MCF 10A (cell line): ENCODE results near the gene MAGOH. TPM values are rescaled to one million over a fixed set of nuclear protein-coding genes. Genes with fewer than 3 reads are reported as not detected.

Experiments
- BruUV-seq: library from RNA; stranded (reverse); fragments of 400-500 nt; replicated peaks from 2 replicates; lab custom pipeline; 2021; lab: Mats Ljungman, UMichigan
- CTCF ChIA-PET: fragments of 300-600 bp; sonication (Branson Sonifier 250); formaldehyde crosslinking; extraction: SDS; loops from one replicate; lab custom pipeline; 2021; ENCODE audit warnings: antibody characterized with exemption, inconsistent platforms; lab: Yijun Ruan, JAX
- POLR2A ChIA-PET: fragments of 300-600, 350-650 bp; sonication (Branson Sonifier 250); formaldehyde crosslinking; extraction: SDS; loops from one replicate; lab custom pipeline; 2020; ENCODE audit warnings: antibody characterized with exemption, inconsistent platforms; lab: Yijun Ruan, JAX
- DNase-seq: peaks from one replicate; pipeline ENCODE4 v3.0.0-alpha.2; 2018; ENCODE audit not compliant: unreplicated experiment
- H3K27ac Mint-ChIP-seq: one replicate; pipeline ENCODE4 v1.8.0; 2022; ENCODE audit warnings: mild to moderate bottlenecking, low read depth, mixed read lengths; ENCODE audit not compliant: unreplicated experiment
- H3K27me3 Mint-ChIP-seq: one replicate; pipeline ENCODE4 v1.8.0; 2022; ENCODE audit warnings: mixed read lengths; ENCODE audit not compliant: insufficient read depth, unreplicated experiment
- H3K36me3 Mint-ChIP-seq: one replicate; pipeline ENCODE4 v1.8.0; 2022; ENCODE audit warnings: mild to moderate bottlenecking, moderate library complexity, mixed read lengths; ENCODE audit not compliant: insufficient read depth, unreplicated experiment
- H3K4me1 Mint-ChIP-seq: one replicate; pipeline ENCODE4 v1.8.0; 2022; ENCODE audit warnings: mixed read lengths; ENCODE audit not compliant: insufficient read depth, unreplicated experiment
- H3K4me3 Mint-ChIP-seq: one replicate; pipeline ENCODE4 v1.8.0; 2022; ENCODE audit warnings: mild to moderate bottlenecking, moderate library complexity, mixed read lengths; ENCODE audit not compliant: unreplicated experiment
- H3K9me3 Mint-ChIP-seq: one replicate; pipeline ENCODE4 v1.8.0; 2022; ENCODE audit warnings: mixed read lengths; ENCODE audit not compliant: unreplicated experiment
- intact Hi-C: fragments of 100-400 bp; cut with micrococcal nuclease; formaldehyde crosslinking; loops from 2 replicates; pipeline ENCODE4 v1.14.1; 2022
- total RNA-seq: library from RNA; stranded (reverse); gene quantifications from 2 replicates; pipeline ENCODE4 v1.2.3, GENCODE V29; 2022
- TF ChIP-seq, protein P1 (sequence below): fragments of 200-600 bp; IDR thresholded peaks from one replicate; pipeline ENCODE4 v1.8.0; 2022; ENCODE audit warnings: antibody characterized with exemption, mild to moderate bottlenecking; ENCODE audit not compliant: unreplicated experiment

The MAGOH gene
- total RNA-seq, 1 experiment from 2014 or later: 68.2 TPM

- Mint-ChIP-seq H3K27ac (peak overlapping the region; percentile 69), H3K4me1 (peaks cover 15% of the 10 kb centered on the region), H3K9me3 (no peaks in the 10 kb centered on the region), H3K27me3 (no peaks in the 10 kb centered on the region), H3K4me3 (no peak overlapping the region), H3K36me3 (peaks cover 9% of the 10 kb centered on the region)
- ChIA-PET CTCF (interaction anchor here (0.7 kb wide), 1 partner anchor 22 kb away, joined by 4 read pairs; no protein-coding TSS in a partner anchor), POLR2A (no interaction called here)
- no TSS peak for BruUV-seq
- DNase-seq: no peak
- TF ChIP-seq, protein P1, sequence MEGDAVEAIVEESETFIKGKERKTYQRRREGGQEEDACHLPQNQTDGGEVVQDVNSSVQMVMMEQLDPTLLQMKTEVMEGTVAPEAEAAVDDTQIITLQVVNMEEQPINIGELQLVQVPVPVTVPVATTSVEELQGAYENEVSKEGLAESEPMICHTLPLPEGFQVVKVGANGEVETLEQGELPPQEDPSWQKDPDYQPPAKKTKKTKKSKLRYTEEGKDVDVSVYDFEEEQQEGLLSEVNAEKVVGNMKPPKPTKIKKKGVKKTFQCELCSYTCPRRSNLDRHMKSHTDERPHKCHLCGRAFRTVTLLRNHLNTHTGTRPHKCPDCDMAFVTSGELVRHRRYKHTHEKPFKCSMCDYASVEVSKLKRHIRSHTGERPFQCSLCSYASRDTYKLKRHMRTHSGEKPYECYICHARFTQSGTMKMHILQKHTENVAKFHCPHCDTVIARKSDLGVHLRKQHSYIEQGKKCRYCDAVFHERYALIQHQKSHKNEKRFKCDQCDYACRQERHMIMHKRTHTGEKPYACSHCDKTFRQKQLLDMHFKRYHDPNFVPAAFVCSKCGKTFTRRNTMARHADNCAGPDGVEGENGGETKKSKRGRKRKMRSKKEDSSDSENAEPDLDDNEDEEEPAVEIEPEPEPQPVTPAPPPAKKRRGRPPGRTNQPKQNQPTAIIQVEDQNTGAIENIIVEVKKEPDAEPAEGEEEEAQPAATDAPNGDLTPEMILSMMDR: no peak
- intact Hi-C loops: loop anchor here (10.0 kb wide), 1 partner anchor 483 kb away; no protein-coding TSS in a partner anchor
These were observed 33.2 kb upstream of the MAGOH start for GRCh38 chr1:53271446-53272090.

- H3K4me3 Mint-ChIP-seq: no peak overlapping the region
- H3K4me1 Mint-ChIP-seq: peaks cover 15% of the 10 kb centered on the region
- no peak for DNase-seq
- H3K27ac Mint-ChIP-seq: no peak overlapping the region
- POLR2A ChIA-PET: no interaction called here
- H3K9me3 Mint-ChIP-seq: no peaks in the 10 kb centered on the region
- intact Hi-C loops: loop anchor here (10.0 kb wide), 1 partner anchor 484 kb away; no protein-coding TSS in a partner anchor
- CTCF ChIA-PET: interaction anchor here (1.4 kb wide), 1 partner anchor 122 kb away, joined by 5 read pairs; no protein-coding TSS in a partner anchor
- BruUV-seq: no TSS peak
- TF ChIP-seq, protein P1: no peak
- H3K27me3 Mint-ChIP-seq: no peaks in the 10 kb centered on the region
- peaks cover 9% of the 10 kb centered on the region for H3K36me3 Mint-ChIP-seq
These were observed 32.6 kb upstream of the MAGOH start for GRCh38 chr1:53270873-53271272.

- H3K36me3 Mint-ChIP-seq: peaks cover 15% of the 10 kb centered on the region
- H3K4me3 Mint-ChIP-seq: no peak overlapping the region
- intact Hi-C loops: loop anchor here (10.0 kb wide), 1 partner anchor 485 kb away; no protein-coding TSS in a partner anchor
- no TSS peak for BruUV-seq
- no peak for DNase-seq
- ChIA-PET CTCF (interaction anchor here (1.4 kb wide), 1 partner anchor 123 kb away, joined by 5 read pairs; no protein-coding TSS in a partner anchor), POLR2A (no interaction called here)
- H3K9me3 Mint-ChIP-seq: no peaks in the 10 kb centered on the region
- TF ChIP-seq, protein P1: no peak
- H3K4me1 Mint-ChIP-seq: peaks cover 15% of the 10 kb centered on the region
- H3K27ac Mint-ChIP-seq: no peak overlapping the region
- H3K27me3 Mint-ChIP-seq: no peaks in the 10 kb centered on the region
These were observed 31.8 kb upstream of the MAGOH start for GRCh38 chr1:53270107-53270506.

- Mint-ChIP-seq H3K27ac (no peak overlapping the region), H3K36me3 (peaks cover 16% of the 10 kb centered on the region), H3K4me1 (no peaks in the 10 kb centered on the region), H3K9me3 (no peaks in the 10 kb centered on the region), H3K27me3 (no peaks in the 10 kb centered on the region), H3K4me3 (no peak overlapping the region)
- ChIA-PET POLR2A (interaction anchor here (0.7 kb wide), 1 partner anchor 135 kb away, joined by 5 read pairs; no protein-coding TSS in a partner anchor), CTCF (interaction anchor here (0.8 to 3.4 kb wide), 6 partner anchors 8 to 206 kb away, joined by 3 to 26 read pairs (median 4); no protein-coding TSS in a partner anchor)
- no peak for DNase-seq
- no TSS peak for BruUV-seq
- TF ChIP-seq, protein P1: no peak
- intact Hi-C loops: no loop called here
These were observed 29.4 kb upstream of the MAGOH start for GRCh38 chr1:53267761-53268160.
